ENCODE measurements around the gene PARP12. TPM values are rescaled to one million over a fixed set of nuclear protein-coding genes. Genes with fewer than 3 reads are reported as not detected.

Gene PARP12
- total RNA-seq, 3 donors from 2014 or later (not counting 1 experiment from before 2014, with no cell fraction given): 116 to 151 (median 130) TPM

DNA sequence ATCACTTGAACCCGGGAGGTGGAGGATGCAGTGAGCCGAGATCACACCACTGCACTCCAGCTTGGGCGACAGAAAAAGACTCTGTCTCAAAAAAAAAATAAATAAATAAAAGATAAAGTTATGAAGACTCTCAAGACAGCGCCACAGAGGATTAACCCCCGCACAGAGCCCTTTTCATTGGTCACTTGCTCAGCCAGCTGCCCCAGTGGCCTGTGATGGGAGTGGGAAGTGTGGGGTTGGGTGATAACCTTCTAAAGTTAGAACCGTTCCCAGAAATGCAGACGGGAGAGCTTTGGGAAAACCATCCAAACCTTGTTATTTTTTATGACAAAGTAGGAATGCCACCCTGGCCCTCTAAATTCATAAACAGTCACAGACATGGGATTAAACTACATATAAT is 57.4 kb downstream of the PARP12 start:
- Mint-ChIP-seq H3K27me3 (ENCODE audit: low read depth in 2 of 2) (no peaks in the 10 kb centered on the region), H3K4me3 (no peak overlapping the region), H3K27ac (no peak overlapping the region), H3K4me1 (peaks cover 6% of the 10 kb centered on the region in 2 donors), H3K9me3 (no peaks in the 10 kb centered on the region), H3K36me3 (no peaks in the 10 kb centered on the region)
- ATAC-seq: no peak
- no peak overlapping the region for H3K27ac ChIP-seq (ENCODE audit: low read length)
- H3K36me3 ChIP-seq (ENCODE audit: control insufficient read depth, insufficient read depth, low read length): no peaks in the 10 kb centered on the region
- H3K4me3 ChIP-seq (ENCODE audit: low read length): no peak overlapping the region
- TF ChIP-seq, protein P1, sequence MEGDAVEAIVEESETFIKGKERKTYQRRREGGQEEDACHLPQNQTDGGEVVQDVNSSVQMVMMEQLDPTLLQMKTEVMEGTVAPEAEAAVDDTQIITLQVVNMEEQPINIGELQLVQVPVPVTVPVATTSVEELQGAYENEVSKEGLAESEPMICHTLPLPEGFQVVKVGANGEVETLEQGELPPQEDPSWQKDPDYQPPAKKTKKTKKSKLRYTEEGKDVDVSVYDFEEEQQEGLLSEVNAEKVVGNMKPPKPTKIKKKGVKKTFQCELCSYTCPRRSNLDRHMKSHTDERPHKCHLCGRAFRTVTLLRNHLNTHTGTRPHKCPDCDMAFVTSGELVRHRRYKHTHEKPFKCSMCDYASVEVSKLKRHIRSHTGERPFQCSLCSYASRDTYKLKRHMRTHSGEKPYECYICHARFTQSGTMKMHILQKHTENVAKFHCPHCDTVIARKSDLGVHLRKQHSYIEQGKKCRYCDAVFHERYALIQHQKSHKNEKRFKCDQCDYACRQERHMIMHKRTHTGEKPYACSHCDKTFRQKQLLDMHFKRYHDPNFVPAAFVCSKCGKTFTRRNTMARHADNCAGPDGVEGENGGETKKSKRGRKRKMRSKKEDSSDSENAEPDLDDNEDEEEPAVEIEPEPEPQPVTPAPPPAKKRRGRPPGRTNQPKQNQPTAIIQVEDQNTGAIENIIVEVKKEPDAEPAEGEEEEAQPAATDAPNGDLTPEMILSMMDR (IDR thresholded peaks at IDR 0.05): no peak
- H3K9me3 ChIP-seq (ENCODE audit: control insufficient read depth, insufficient read depth, low read length): no peaks in the 10 kb centered on the region
- 92% methylated on average over 6 of the region's 7 CpGs for WGBS (ENCODE audit: insufficient coverage)
- H3K4me1 ChIP-seq (ENCODE audit: control insufficient read depth, insufficient read depth, low read length): no peaks in the 10 kb centered on the region
- intact Hi-C loops (cut with micrococcal nuclease): no loop called here
- no peaks in the 10 kb centered on the region for H3K27me3 ChIP-seq (ENCODE audit: control insufficient read depth, insufficient read depth, low read length)
- no peak for DNase-seq

DNA sequence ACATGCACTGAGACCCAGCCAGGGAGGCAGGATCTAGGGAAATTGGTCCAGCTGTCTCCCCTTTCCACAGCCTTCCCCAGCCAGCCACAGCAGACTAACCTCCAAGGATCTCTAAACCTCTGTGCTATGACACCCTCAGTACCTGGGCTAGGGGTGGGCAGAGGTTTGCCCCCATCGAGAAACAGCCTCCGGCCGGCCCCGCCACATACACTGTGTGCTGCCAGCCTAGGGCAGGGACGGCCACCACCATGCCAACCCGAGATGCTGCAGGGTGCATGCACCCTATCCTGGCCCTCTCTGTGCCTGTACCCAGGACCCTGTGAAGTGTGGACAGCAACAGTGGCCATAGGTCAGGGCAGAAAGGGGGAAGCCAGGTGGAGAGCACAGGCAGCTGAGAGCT is 58.1 kb downstream of the PARP12 start:
- Histone ChIP-seq H3K4me3 (ENCODE audit: low read length) (no peak overlapping the region), H3K4me1 (ENCODE audit: control insufficient read depth, insufficient read depth, low read length) (no peaks in the 10 kb centered on the region), H3K27ac (ENCODE audit: low read length) (no peak overlapping the region), H3K27me3 (ENCODE audit: control insufficient read depth, insufficient read depth, low read length) (no peaks in the 10 kb centered on the region), H3K36me3 (ENCODE audit: control insufficient read depth, insufficient read depth, low read length) (no peaks in the 10 kb centered on the region), H3K9me3 (ENCODE audit: control insufficient read depth, insufficient read depth, low read length) (no peaks in the 10 kb centered on the region)
- H3K4me1 Mint-ChIP-seq: peaks cover 6% of the 10 kb centered on the region in 2 donors
- DNase-seq: no peak
- no peaks in the 10 kb centered on the region for H3K36me3 Mint-ChIP-seq
- 98% methylated on average over 6 of the region's 6 CpGs for WGBS (ENCODE audit: insufficient coverage)
- intact Hi-C loops (cut with micrococcal nuclease): loop anchor here (5.0 kb wide), 2 partner anchors 117 to 282 kb away; no protein-coding TSS in a partner anchor
- ATAC-seq: no peak
- H3K27ac Mint-ChIP-seq: no peak overlapping the region
- no peaks in the 10 kb centered on the region for H3K27me3 Mint-ChIP-seq (ENCODE audit: low read depth in 2 of 2)
- no peaks in the 10 kb centered on the region for H3K9me3 Mint-ChIP-seq
- no peak overlapping the region for H3K4me3 Mint-ChIP-seq
- TF ChIP-seq, protein P1 (IDR thresholded peaks at IDR 0.05): no peak

DNA sequence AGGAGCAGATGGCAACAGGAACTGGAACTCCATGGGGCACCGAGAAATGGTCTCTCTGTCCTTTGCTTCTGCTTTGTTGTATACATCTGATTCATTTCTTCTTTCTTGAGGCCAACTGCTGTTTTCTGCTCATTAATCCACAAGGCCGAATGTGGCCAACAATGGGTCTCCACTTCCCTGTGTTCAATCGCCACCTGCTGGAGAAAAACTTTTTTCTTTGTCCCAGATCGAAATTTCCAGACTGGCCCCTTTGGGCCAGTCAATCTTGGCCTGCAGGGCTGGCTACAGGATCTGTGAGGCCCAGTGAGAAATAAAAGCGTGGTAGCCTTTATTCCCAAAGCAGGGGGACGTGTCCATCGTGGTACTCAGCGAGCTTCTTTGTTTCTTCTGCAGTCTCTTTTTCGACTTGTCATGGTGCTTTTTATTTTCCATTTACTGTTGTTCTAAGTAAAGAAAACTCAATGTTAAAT is 58.8 kb downstream of the PARP12 start:
- H3K36me3 ChIP-seq (ENCODE audit: control insufficient read depth, insufficient read depth, low read length): no peaks in the 10 kb centered on the region
- H3K4me1 Mint-ChIP-seq: peaks cover 6% of the 10 kb centered on the region in 2 donors
- H3K9me3 ChIP-seq (ENCODE audit: control insufficient read depth, insufficient read depth, low read length): no peaks in the 10 kb centered on the region
- TF ChIP-seq, protein P1 (IDR thresholded peaks at IDR 0.05): peak; percentile 61
- H3K9me3 Mint-ChIP-seq: no peaks in the 10 kb centered on the region
- H3K27ac Mint-ChIP-seq: peak overlapping the region in 1 of 2 donors; percentile 24
- H3K27ac ChIP-seq (ENCODE audit: low read length): no peak overlapping the region
- H3K27me3 ChIP-seq (ENCODE audit: control insufficient read depth, insufficient read depth, low read length): no peaks in the 10 kb centered on the region
- H3K36me3 Mint-ChIP-seq: no peaks in the 10 kb centered on the region
- intact Hi-C loops (cut with micrococcal nuclease): loop anchor here (2.0 to 5.0 kb wide), 3 partner anchors 117 to 503 kb away; no protein-coding TSS in a partner anchor
- peak in 2 of 3 donors; percentile 26 to 41 for ATAC-seq
- H3K4me3 Mint-ChIP-seq: no peak overlapping the region
- H3K4me1 ChIP-seq (ENCODE audit: control insufficient read depth, insufficient read depth, low read length): no peaks in the 10 kb centered on the region
- H3K4me3 ChIP-seq (ENCODE audit: low read length): no peak overlapping the region
- 69% methylated on average over 8 of the region's 9 CpGs for WGBS (ENCODE audit: insufficient coverage)
- H3K27me3 Mint-ChIP-seq (ENCODE audit: low read depth in 2 of 2): no peaks in the 10 kb centered on the region
- peak in 1 of 2 donors; percentile 60 for DNase-seq

Measured in natural killer cell (primary cell).